HS-27A (cell line): Measurements from ENCODE around the gene RGS3.

ENCODE experiments used
- DNase-seq: peaks from one replicate; pipeline ENCODE4 v3.0.0-alpha.2; 2012; ENCODE audit warnings: low read depth, missing footprints

Gene RGS3

DNA sequence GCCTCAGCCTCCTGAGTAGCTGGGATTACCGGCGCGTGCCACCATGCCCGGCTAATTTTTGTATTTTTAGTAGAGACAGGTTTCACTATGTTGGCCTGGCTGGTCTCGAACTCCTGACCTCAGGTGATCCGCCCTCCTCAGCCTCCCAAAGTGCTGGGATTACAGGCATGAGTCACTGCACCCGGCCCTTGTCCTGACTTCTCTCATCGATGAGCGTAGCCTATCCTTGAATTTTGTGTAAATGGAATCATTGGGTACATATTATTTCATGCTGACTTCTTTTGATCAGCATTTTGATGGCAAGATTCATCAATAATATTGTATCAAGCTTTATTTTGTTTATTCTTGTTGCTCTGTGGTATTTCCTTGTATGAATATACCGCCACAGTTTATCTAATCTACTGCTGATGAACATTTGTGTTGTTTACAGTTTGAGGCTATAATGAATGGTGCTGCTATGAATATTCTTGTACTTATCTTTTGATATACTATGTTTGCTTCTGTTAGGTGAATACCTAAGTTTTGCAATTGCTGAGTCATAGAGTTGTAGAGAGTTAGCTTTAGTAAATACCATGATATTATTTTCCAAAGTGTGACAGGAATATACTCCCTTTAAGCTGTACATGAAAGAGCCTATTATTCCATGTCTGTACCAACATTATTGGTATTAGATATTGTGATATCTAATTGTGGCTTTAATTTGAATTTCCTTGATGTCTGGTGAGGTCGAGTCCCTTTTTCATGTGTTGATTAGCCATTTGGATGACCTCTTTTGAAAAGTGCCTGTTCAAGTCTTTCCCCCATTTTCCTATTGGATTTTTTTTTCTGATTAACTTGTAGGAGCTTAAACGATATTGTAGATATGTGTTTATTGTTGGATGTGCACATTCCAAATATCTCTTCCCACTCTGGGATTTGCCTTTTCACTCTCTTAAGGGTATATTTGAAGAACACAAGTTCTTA is 107.5 kb downstream of the RGS3 start:
- no peak for DNase-seq

DNA sequence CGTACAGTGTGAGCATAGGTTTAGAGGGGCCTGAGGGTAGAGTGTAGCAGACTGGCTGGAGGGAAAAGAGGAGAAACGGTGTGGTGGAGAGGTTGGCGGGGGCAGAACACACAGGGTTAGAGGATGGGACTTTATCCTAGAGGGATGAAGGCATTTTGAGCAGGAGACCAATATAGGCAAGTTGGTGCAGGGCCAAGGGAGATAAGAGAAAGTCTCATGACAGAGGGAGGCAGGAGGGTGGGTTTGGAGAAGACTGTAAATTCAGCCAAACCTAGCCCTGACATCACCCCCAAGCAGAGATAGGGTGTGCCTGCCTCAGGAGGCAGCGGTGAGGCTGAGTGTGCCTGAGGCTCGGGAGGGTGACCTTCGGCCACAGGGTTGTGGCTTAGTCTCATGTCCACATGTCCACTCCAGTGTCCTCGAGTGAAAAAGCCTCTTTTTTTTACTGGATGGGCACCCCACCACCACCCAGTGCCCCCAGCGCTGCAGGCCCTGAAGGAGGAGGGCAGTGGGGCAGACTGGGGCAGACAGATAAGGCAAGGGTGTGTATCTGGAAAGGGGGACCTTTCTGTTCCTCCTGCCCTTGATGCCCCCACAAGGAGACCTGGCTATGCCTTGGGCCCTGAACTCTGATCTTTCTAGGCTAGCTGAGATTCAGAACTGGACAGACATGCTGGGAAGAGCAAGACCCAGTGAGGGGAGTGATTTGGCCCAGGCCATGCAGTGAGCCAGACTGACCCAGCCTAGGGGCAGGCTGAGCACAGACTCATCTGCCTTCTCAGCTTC is 108.7 kb downstream of the RGS3 start:
- no peak for DNase-seq

DNA sequence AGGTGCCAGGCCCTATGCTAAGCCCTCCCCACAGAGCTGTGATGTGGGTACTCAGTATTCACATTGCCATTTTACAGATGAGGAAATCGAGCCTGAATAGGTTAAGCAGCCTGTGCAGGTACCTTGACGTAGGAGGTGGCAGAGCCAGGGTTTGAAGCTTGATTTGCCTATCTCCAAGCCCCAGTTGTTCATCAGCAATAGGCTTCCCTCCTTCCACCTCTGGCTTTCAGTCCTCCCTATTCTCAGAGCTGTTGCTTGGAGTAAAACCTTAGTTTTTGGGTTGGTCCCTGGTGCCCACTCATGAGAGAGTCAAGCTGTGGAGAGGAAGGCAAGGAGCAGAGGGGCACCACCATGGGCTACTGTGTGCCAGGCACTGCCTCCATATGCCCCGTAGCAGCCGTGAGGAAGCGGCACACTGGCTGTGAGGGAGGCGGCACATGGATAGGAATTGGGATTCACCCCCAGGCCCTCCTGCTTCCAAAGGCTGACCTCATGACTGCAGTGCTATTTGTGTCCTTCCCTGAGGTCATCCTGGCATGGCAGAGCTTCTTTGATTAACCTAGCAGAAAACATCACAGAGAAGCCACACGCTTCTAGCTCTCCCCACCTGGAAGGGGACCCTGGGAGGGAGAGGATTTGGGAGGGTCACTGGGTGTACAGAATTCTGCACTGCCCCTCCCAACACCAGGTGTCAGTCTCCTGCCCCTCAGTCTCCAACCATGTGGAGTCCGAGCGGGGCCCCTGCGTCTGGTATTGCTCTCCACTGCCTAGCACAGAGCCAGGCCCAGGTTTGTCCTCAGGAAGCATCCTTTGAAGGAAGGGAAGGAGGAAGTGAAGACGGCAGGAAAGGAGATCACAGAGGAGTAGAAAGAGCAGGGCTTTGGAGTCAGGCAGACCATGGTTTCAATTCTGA is 109.8 kb downstream of the RGS3 start:
- no peak for DNase-seq

DNA sequence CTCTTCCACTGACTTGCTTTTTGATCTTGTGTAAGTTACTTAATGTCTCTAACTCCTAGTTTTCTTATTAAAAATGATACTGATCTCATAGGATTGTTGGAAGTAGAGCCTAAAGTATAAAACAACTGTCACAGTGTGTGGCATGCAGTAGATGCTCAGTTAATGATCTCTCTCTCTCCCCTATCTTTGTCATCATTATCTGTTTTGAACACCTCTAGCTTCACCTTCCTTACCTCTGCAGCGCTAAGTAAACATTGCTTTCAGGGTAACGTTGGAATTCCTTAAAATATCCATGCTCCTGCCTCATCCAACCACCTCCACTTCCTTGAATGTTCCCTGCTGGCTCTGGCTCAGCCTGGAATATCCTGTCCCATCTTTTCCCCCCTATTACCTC is 110.4 kb downstream of the RGS3 start:
- DNase-seq: no peak

DNA sequence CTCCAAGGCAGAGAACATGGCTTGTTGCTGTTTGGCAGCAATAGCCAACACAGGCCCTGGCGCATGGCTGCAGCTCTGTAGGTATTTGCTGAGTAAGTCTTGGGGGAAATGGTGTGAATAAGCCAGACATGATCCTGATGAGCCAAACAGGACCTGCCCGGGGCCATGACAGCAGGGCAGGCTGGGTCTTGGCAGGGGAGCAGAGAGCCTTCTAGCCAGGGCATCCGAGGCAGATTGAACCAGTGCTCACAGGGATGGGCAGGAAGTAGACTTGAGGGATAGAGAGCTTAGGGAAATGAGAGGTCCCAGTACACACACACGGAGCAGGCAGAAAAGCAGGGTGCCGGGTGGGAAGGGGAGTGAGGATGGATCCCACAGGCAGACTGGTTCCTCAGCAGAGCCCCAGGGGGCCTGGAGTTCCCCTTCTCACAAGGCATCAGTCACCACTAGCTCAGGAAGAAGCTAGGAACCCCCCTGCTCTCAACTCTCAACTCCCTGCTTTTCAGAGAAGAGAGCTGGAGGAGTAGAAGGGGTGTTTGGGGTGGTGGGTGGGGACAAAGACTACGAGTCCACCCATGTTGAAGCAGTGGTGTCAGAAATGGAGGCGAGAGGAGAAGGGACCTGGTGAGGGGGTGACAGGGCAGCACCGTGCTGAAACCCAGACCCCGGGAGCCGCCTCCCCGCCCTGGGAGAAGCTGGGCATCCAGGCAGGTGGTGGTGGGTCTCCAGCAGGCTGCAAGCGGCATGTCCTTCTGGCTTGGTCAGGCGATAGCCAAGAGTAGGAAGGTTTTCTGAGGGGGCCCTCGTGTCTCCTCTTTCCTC is 111.1 kb downstream of the RGS3 start:
- DNase-seq: no peak

DNA sequence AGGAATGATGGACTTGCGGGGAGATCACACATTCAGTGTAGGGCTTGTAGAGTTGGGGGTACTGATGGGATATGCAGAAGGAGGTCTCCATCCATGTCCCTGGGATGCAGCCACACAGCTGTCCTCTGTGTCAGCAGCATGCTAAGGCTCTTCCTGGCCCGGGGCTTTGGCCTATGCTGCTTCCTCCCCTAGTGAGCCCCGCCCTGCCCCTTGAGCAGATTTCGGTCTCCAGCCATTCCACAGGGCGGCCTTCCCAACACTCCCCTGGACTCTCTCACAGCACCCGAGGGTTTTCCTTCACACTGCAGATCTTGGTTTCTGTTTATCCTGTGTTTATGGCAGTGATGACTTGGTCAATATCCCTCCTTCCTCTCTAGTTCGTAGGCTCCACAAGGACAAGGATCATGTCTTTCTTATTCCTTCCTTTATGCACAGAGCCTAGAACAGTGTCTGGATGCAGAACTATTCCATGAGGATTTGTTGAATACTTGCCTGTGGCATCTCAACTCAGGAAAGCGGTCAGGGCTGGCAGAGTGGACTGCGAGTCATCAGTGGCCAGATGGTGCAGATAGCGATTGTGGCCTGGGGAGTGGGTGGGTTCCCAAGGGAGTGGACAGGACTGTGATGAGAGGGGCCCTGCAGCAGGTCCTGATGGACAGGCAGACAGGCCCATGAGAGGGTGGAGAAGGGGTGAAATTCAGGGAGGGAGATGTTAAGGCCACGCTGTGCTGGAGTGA is 114.2 kb downstream of the RGS3 start:
- no peak for DNase-seq

DNA sequence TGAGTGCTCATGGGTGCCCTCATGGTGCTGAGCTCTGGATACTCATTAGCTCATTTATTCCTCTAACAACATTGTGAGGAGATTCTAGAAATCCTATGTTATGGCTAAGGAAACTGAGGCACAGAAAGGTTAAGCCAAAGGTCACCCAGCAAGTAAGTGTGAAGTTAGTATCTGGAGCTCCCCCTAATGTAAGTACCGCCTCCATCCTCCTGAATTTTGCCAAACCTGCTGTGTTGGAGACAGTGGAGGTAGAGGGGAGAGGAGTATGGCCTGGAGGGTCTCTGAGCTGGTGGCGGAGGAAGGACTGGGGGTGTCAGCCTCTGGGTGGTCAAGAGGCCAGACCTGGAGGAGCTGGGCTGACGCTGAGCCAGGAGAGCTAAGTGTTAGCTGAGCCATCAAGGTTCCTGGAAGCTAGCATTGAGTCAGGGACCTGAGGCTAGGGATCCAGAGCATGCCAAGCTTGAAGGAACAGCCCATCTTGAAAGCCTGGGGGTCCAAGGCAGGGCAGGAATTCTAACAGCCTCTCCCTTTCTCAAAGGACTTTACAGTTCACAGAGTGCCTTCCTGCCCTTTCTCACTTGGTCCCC is 114.8 kb downstream of the RGS3 start:
- no peak for DNase-seq

DNA sequence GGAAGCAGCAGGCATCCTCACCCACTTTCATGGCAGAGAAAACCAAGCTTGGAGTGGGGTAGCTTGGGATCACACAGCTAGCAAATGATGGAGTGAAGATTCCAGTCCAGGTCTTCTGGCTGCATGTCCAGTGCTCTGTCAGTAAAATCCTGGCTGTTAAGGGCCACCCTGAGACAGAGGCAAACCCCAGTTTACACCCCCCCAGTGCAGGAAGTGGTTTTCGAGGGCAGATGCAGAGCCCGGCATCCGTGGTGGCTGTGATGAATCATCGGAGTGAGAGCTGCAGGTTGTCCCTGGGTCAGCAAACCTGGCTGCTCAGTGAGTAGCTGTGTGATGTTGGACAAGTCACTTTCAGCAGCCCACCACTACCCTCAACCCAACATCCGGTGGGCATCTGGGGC is 115.4 kb downstream of the RGS3 start:
- peak; percentile 77 for DNase-seq

DNA sequence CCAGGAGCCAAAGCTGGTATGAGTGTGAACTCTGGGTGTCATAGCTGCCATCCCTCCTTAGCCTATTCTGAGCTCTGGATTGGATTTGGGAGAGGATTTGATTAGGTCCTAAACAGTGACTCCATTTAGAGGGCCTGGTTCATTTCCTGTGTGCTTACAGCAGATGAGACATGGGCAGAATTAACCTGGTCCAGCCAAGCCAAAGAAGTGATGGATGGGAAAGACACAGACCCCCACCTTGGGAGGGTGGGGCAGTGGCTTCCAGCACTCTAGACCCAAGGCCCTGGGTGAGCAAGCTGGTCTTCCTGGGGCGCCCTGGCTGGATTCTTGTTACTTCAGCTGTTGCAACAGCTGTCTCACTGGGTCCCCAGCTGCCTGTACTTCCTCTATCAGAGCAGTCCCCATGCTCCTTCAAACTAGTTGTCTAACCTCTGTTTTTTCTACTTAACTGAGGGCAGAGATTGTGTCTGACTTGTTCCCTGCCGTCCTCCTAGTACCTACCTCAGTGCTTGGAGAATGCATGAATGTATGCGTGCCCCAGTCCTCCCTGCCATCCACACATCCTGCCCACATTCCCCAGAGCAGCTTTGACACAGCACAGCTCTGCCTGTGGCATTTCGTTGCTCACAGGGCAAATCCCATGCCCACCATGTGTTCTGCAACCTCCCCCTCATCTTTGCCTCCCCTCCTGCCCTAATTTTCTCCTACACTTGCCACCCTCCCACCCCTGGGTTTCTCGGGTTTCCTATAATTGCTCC is 115.9 kb downstream of the RGS3 start:
- DNase-seq: no peak

DNA sequence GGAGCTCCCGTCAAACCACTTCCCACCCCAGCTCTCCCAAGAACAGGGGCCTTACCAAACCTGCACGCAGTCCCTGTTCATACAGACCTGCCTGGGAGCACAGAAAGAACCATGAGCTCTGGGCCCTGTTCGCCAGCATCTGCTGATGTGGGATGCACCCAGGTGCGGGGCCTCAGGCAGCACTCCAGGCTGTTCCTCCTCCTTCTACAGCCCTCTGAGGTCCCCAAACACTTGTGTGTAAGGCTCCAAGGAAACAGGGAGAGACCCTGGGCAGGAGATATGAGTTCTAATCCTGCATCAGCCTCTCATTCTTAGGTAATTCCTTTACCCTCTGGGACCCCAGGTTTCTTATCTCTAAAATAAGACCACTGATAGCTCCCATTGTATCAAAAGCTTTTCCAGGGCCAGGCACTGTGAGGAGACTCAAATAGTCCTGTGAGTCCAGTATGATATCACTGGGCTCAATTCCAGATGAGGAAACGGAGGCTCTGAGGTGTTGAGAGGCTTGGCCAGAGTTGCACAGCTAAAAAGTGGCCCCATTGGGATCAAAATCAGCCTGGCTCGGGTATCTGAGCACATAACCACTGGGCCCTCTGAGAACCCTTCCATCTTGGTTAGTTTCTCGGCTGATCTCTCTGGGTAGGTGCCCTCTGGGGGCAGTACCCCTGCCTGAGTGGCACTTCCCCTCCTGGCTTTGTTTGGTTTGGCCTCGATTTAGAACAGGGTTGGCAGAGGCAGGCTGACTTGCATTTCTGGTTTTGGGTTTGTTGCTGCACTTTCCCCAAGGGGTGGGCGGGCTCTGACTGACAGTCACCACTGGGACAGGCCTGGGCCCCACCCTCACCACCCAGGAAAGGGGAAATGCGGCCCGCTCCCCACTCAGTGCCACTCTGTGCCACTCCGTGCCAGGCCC is 116.8 kb downstream of the RGS3 start:
- no peak for DNase-seq

DNA sequence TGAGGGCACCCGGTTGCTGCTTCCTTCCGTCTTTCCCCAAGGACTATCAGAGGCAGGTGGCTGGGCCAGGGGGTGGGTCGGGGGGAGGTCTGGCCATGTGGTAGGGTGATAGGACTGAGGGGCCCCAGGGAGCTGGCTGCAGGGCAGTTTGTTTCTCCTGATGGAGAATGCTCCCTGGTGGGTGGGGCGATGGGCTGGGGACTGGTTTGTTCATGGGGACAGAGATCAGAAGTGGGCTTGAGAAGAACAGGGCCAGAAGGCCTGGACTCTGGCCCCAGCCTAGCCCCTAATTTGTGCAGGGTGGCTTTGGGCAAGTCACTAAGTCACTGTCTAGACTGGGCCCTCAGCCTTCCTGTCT is 117.4 kb downstream of the RGS3 start:
- no peak for DNase-seq

DNA sequence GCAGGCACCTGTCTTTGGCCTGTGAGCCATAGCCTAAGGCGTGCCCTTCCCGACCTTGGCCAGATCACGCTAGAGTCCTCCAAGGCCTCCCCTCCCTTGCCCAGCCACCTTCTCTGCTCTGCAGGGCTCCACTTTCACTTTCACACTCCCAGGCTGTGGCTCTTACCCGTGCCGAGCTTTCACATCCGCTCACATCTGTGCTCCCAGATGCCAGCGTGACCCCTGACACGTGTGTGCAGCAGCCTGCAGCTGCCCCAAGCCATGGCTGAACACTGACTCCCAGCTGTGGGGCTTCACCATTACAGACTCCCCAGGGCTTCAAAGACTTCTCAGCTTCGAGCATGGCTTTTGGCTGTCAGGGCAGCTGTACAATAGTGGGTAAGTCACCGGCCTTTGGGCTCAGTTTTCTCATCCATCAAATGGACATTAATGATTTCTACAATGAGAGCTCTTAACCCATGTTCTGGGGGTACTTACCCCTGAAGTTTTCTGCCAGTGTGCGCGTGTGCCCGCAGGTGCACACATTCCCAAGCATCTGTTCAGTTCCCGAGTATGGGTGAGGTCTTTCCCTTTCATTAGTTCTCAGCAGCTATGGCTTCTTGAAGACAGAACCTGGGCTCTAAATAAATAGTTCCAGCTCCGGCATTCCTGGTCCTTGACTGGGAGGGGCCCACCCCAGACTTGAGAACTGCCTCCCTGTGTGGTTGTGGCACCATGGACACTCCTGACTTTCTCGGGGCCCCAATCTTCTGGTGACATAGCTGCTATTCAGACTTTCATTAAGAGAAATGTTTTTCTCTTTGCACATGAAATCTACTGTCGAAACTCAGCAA is 118.6 kb downstream of the RGS3 start:
- DNase-seq: no peak

DNA sequence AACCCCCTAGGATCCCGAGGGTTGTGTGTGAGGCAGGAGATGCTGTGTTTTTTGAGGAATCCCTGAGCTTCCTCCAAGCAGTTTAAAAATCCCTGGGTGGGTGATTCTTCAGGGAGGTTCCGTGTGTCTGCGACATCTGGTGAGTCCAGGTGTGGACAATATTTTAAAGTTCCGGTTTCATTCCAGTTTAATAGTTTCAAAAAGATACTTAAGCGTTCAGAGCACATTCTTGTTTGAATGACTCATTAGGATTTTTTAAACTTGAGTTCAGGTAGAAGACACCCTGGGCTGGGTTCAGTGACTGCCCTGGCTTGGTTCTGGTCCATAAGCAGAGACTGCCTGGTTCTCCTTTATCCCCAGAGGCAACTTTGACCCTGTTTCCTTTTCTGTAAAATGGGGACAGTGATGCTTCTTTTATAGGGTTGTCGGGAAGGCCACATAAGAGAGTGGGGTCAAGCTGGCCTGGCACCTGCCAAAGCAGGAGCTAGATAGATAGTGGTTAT is 119.2 kb downstream of the RGS3 start:
- no peak for DNase-seq

DNA sequence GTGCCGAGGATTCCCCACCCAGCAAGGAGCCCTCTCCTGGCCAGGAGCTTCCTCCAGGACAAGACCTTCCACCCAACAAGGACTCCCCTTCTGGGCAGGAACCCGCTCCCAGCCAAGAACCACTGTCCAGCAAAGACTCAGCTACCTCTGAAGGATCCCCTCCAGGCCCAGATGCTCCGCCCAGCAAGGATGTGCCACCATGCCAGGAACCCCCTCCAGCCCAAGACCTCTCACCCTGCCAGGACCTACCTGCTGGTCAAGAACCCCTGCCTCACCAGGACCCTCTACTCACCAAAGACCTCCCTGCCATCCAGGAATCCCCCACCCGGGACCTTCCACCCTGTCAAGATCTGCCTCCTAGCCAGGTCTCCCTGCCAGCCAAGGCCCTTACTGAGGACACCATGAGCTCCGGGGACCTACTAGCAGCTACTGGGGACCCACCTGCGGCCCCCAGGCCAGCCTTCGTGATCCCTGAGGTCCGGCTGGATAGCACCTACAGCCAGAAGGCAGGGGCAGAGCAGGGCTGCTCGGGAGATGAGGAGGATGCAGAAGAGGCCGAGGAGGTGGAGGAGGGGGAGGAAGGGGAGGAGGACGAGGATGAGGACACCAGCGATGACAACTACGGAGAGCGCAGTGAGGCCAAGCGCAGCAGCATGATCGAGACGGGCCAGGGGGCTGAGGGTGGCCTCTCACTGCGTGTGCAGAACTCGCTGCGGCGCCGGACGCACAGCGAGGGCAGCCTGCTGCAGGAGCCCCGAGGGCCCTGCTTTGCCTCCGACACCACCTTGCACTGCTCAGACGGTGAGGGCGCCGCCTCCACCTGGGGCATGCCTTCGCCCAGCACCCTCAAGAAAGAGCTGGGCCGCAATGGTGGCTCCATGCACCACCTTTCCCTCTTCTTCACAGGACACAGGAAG is 120.2 kb downstream of the RGS3 start:
- no peak for DNase-seq

DNA sequence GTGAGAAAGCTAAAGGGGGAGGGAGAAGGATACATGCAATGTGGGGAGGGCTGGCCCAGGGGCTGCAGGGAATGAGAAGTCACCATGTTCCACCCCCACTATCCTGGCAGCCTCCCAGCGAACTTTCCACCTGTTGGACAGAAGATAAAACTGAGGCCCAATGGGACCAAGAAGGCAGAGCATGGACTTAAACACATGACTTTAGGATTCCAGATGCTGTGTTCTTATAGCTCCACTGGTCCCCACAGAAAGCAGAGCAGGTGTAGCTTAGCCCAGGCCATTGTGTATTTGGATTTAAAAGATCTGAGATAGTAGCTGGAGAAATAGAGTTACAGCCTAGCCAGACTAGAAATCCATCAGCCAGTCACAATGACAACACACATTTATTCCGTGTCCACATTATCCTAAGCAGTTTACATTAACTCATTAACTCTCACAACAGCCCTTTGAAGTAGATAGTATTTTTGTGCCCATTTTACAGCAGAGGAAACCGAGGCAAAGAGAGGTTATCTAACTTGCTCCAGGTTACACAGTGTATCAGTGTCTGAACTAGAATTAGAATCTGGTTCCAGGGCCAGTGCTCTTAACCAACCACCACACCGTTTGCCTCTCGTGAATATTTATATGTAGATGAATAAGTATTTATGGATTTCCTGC is 121.0 kb downstream of the RGS3 start:
- no peak for DNase-seq

DNA sequence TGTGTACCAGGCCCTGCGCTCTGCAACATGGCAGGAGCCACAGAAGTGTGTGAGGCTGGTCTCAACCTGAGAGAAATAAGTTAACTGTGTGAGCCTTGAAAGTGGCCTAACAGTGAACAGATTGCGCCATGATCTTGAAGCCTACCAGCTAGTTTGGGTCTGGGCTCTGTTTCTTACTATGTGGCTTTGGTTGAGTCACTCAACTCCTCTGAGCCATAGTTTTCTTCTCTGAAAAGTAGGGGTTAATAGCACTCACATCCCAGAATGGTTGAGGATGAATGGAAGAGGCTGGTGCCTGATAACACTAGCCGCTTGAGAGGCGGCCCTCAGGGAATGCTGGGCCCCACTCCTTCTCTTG is 121.5 kb downstream of the RGS3 start:
- DNase-seq: no peak
